GM12878 (cell line): ENCODE results near the gene GALNT16. TPM values are rescaled to one million over a fixed set of nuclear protein-coding genes. Genes with fewer than 3 reads are reported as not detected.
A peak's percentile ranks its signal among the peaks of the same experiment; 100 is the strongest.

ENCODE experiments used
- ATAC-seq: fragments of 200-7000 bp; cut with Tn5 transposase; 3 replicates; pipeline ENCODE4 v1.9.1; 2020; ENCODE audit warnings: mild to moderate bottlenecking, moderate library complexity
- BruUV-seq: library from RNA; stranded (reverse); fragments of 400-500 nt; replicated peaks from 2 replicates; lab custom pipeline; 2021; lab: Mats Ljungman, UMichigan
- CTCF ChIA-PET: fragments of 300-600 bp; sonication (Branson Sonifier 250); formaldehyde crosslinking; extraction: SDS; loops from one replicate; lab custom pipeline; 2021; ENCODE audit warnings: inconsistent platforms; lab: Yijun Ruan, JAX
- POLR2A ChIA-PET: fragments of 350-600 bp; formaldehyde crosslinking; extraction: SDS; loops from one replicate; lab custom pipeline; 2021; ENCODE audit warnings: inconsistent platforms; lab: Charles Lee
- RAD21 ChIA-PET: fragments of 300-600 bp; sonication (Branson Sonifier 250); formaldehyde crosslinking; loops from one replicate; lab custom pipeline; 2023; ENCODE audit warnings: antibody characterized with exemption; ENCODE audit not compliant: unreplicated experiment; lab: Charles Lee
- SMC1A ChIA-PET: fragments of 300-600 bp; sonication (Branson Sonifier 250); formaldehyde crosslinking; loops from one replicate; lab custom pipeline; 2023; ENCODE audit not compliant: unreplicated experiment, uncharacterized antibody; lab: Charles Lee
- DNase-seq: peaks from one replicate; pipeline ENCODE4 v3.0.0-alpha.2; 2011; ENCODE audit warnings: low read depth, low spot score
- FAIRE-seq: peaks from 3 replicates; lab custom pipeline; 2011; peaks lifted over from hg19 to GRCh38; lab: Jason Lieb, UNC
- H2AFZ ChIP-seq: 2 replicates; pipeline ENCODE4 v1.6.0; 2011; ENCODE audit warnings: low read depth, low read length, control low read depth; ENCODE audit not compliant: control insufficient read depth
- H3K27ac ChIP-seq: 2 replicates; pipeline ENCODE4 v1.5.1; 2011; ENCODE audit warnings: control low read depth; ENCODE audit not compliant: control insufficient read depth, insufficient read depth
- H3K27me3 ChIP-seq, 2 experiments: replicated peaks in 1 of 2; 2 replicates each; pipeline versions ENCODE4 v1.6.0 to v1.6.1; 2011; ENCODE audit warnings: low read length in 1 of 2; ENCODE audit not compliant: control insufficient read depth in 2 of 2, insufficient read depth in 2 of 2
- H3K36me3 ChIP-seq, 2 experiments: 2 replicates each; pipeline ENCODE4 v1.5.1; 2011; ENCODE audit warnings: low read length in 1 of 2; ENCODE audit not compliant: control insufficient read depth in 2 of 2, insufficient read depth in 2 of 2
- H3K4me1 ChIP-seq: 2 replicates; pipeline ENCODE4 v1.6.1; 2011; ENCODE audit warnings: mild to moderate bottlenecking, low read length, moderate library complexity, mixed read lengths; ENCODE audit not compliant: control insufficient read depth, insufficient read depth
- H3K4me2 ChIP-seq: 2 replicates; pipeline ENCODE4 v1.6.0; 2011; ENCODE audit warnings: control low read depth; ENCODE audit not compliant: control insufficient read depth, insufficient read depth
- H3K4me3 ChIP-seq: fragments of 200-600 bp; sonication (generic); 2 replicates; pipeline ENCODE4 v1.5.1; 2016
- H3K79me2 ChIP-seq: 2 replicates; pipeline ENCODE4 v1.6.0; 2011; ENCODE audit warnings: low read length; ENCODE audit not compliant: control insufficient read depth, insufficient read depth
- H3K9ac ChIP-seq: 2 replicates; pipeline ENCODE4 v1.8.0; 2011; ENCODE audit warnings: low read length, control low read depth, mixed read lengths; ENCODE audit not compliant: control insufficient read depth, insufficient read depth
- H3K9me3 ChIP-seq: replicated peaks from 3 replicates; pipeline ENCODE4 v1.5.1; 2011; ENCODE audit warnings: mild to moderate bottlenecking, low read length; ENCODE audit not compliant: control insufficient read depth, insufficient read depth
- H4K20me1 ChIP-seq: 2 replicates; pipeline ENCODE4 v1.6.0; 2011; ENCODE audit not compliant: control insufficient read depth, insufficient read depth
- BCL11A ChIP-seq: IDR thresholded peaks from 2 replicates; pipeline ENCODE4 v1.6.1; 2011; ENCODE audit warnings: low read depth, low read length
- CUX1 ChIP-seq: IDR thresholded peaks from 2 replicates; pipeline ENCODE4 v1.6.1; 2012; ENCODE audit warnings: improper control_type of control experiment, low read depth, low read length; ENCODE audit not compliant: insufficient replicate concordance
- EP300 ChIP-seq, 2 experiments: fragments of 150-350 bp in 1 of 2; IDR thresholded peaks; 2 replicates each; pipeline ENCODE4 v1.6.1; 2011 to 2012; ENCODE audit warnings: low read depth in 2 of 2, low read length in 2 of 2, borderline replicate concordance in 1 of 2, improper control_type of control experiment in 1 of 2, inconsistent platforms in 1 of 2; ENCODE audit not compliant: control insufficient read depth in 1 of 2
- HCFC1 ChIP-seq: fragments of 150-350 bp; IDR thresholded peaks from 2 replicates; pipeline ENCODE4 v1.6.1; 2014; ENCODE audit warnings: low read length
- HDAC2 ChIP-seq: fragments of 200-600 bp; sonication (generic); IDR thresholded peaks from 2 replicates; pipeline ENCODE4 v1.6.1; 2017
- NFXL1 ChIP-seq: fragments of 450-650 bp; IDR thresholded peaks from 2 replicates; pipeline ENCODE4 v1.6.1; 2017; ENCODE audit warnings: antibody characterized with exemption, mild to moderate bottlenecking, borderline replicate concordance
- PAX8 ChIP-seq: fragments of 450-650 bp; IDR thresholded peaks from 2 replicates; pipeline ENCODE4 v1.6.1; 2017; ENCODE audit warnings: mild to moderate bottlenecking, moderate library complexity
- POU2F2 ChIP-seq: IDR thresholded peaks from 3 replicates; pipeline ENCODE4 v1.6.1; 2011; ENCODE audit warnings: low read depth, mild to moderate bottlenecking, low read length, borderline replicate concordance
- RCOR1 ChIP-seq: conservative IDR thresholded peaks from 2 replicates; pipeline ENCODE4 v1.6.1; 2012; ENCODE audit warnings: low read depth, low read length, improper control_type of control experiment
- RFX5 ChIP-seq: IDR thresholded peaks from 2 replicates; pipeline ENCODE4 v1.6.1; 2011; ENCODE audit warnings: low read depth, low read length, improper control_type of control experiment
- TCF7 ChIP-seq: IDR thresholded peaks from 2 replicates; pipeline ENCODE4 v1.6.1; 2014; ENCODE audit warnings: antibody characterized with exemption, borderline replicate concordance
- YBX1 ChIP-seq: fragments of 450-650 bp; IDR thresholded peaks from 2 replicates; pipeline ENCODE4 v1.6.1; 2016; ENCODE audit warnings: antibody characterized with exemption
- ZBTB11 ChIP-seq: fragments of 450-650 bp; formaldehyde crosslinking; IDR thresholded peaks from 2 replicates; pipeline ENCODE4 v1.5.0; 2022; ENCODE audit warnings: mild to moderate bottlenecking, missing genetic modification characterization
- ZNF217 ChIP-seq: fragments of 450-650 bp; IDR thresholded peaks from 2 replicates; pipeline ENCODE4 v1.6.1; 2017; ENCODE audit warnings: antibody characterized with exemption, mild to moderate bottlenecking
- ZNF24 ChIP-seq: fragments of 450-650 bp; IDR thresholded peaks from 2 replicates; pipeline ENCODE4 v1.6.1; 2017; ENCODE audit warnings: antibody characterized with exemption, mild to moderate bottlenecking
- WGBS: methylation state at CpG from one replicate; pipeline ENCODE4 v1.1.6; 2016; ENCODE audit warnings: low lambda C conversion rate; ENCODE audit not compliant: insufficient replicate concordance, insufficient coverage; ENCODE audit errors: missing lambda C conversion rate; 5-methylcytosine and 5-hydroxymethylcytosine counted together
- in situ Hi-C: fragments of 300-500 bp; cut with MboI; formaldehyde crosslinking; loops from 9 replicates; pipeline ENCODE4 v1.14.3; 2018; ENCODE audit warnings: mixed read lengths
- intact Hi-C: fragments of 100-400 bp; cut with micrococcal nuclease; formaldehyde crosslinking; loops from one replicate; pipeline ENCODE4 v1.14.2; 2022; ENCODE audit not compliant: unreplicated experiment
- polyA plus RNA-seq, 11 experiments: library from polyadenylated mRNA; depleted of rRNA in 4 of 11; unstranded in 6 of 11; stranded (reverse) in 5 of 11; fragments of >200 nt; fragmentation: Nextera tagmentation in 4 of 11; fragmentation: Illumina TruSeq in 1 of 11; extraction: Ambion mirVana in 4 of 11; extraction: Trizol in 1 of 11; gene quantifications; 1 replicate in 1 of 11; 2 replicates in 10 of 11; pipeline versions ENCODE4 v1.2.1 to v1.2.3, GENCODE V29; 2011 to 2016; ENCODE audit warnings: inconsistent platforms in 2 of 11, missing spikeins in 2 of 11, low read depth in 1 of 11
- total RNA-seq, 4 experiments: library from RNA; depleted of rRNA in 3 of 4; stranded (reverse); fragments of >200 nt in 3 of 4; fragmentation: Illumina TruSeq in 1 of 4; extraction: Trizol in 1 of 4; gene quantifications; 2 replicates each; pipeline versions ENCODE4 v1.2.1 to v1.2.3, GENCODE V29; 2013 to 2021

GALNT16 gene
- total and polyA plus RNA-seq, 10 of the 15 experiments (the other 5 are each of a cell fraction or from before 2014, with no cell fraction given), result under 0.01 to 0.08 (median 0.03) TPM; not detected in 3

GRCh38 chr14:69281450-69282169 lies 21.7 kb downstream of the GALNT16 start (continued):
- TF ChIP-seq ZBTB11 (CRISPR knock-in tag), result no peak
- no peak for TF ChIP-seq ZNF24
- TF ChIP-seq YBX1, result no peak
- no peak for TF ChIP-seq ZNF217
- no peak for TF ChIP-seq HDAC2
- TF ChIP-seq NFXL1, result no peak
- TF ChIP-seq PAX8, result no peak
- peak; percentile 95; the same call in 2 of the 3 replicates for TF ChIP-seq POU2F2
- no peak for TF ChIP-seq RFX5

- BruUV-seq, result no TSS peak
- no peaks in the 10 kb centered on the region for H3K36me3 ChIP-seq
- peaks cover 3% of the 10 kb centered on the region; the same call in 1 of the 2 replicates for H3K4me1 ChIP-seq
- no peaks in the 10 kb centered on the region for H3K27me3 ChIP-seq
- intact Hi-C loops, result no loop called here
- no peak overlapping the region for H3K4me2 ChIP-seq
- H3K4me3 ChIP-seq, result no peak overlapping the region
- in situ Hi-C loops, result no loop called here
- CTCF ChIA-PET, result no interaction called here
- SMC1A ChIA-PET, result interaction anchor here (0.9 kb wide), 1 partner anchor 26 kb away, joined by 3 read pairs; no protein-coding TSS in a partner anchor
- H4K20me1 ChIP-seq, result no peaks in the 10 kb centered on the region
- no peak overlapping the region for H2AFZ ChIP-seq
- no peak overlapping the region for H3K27ac ChIP-seq
- 75% methylated on average over 6 of the region's 6 CpGs for WGBS
- H3K9me3 ChIP-seq, result no peaks in the 10 kb centered on the region
- POLR2A ChIA-PET, result no interaction called here
- ATAC-seq, result no peak
- no peak for DNase-seq
- H3K9ac ChIP-seq, result no peak overlapping the region
- RAD21 ChIA-PET, result no interaction called here
- FAIRE-seq, result no peak
- H3K79me2 ChIP-seq, result no peaks in the 10 kb centered on the region
- TF ChIP-seq TCF7 (no peak), BCL11A (no peak), CUX1 (no peak), HCFC1 (no peak), RCOR1 (no peak), EP300 (IDR thresholded peaks at IDR 0.05; ENCODE audit: borderline replicate concordance in 1 of 2, control insufficient read depth in 1 of 2, low read depth in 2 of 2, low read length in 2 of 2) (no peak)
Measured at GRCh38 chr14:69282448-69282847, 22.5 kb downstream of the GALNT16 start.
